SU-DHL-6 (cell line): ENCODE measurements around the gene TIGD1.

ENCODE experiments used
- H2AFZ ChIP-seq: fragments of 200-600 bp; sonication (generic); 2 replicates; pipeline ENCODE4 v1.6.1; 2014; ENCODE audit warnings: low read depth, mild to moderate bottlenecking, moderate library complexity, mixed read lengths, antibody characterized with exemption, low read length; ENCODE audit not compliant: severe bottlenecking
- H3F3A ChIP-seq: fragments of 200-600 bp; shearing (Covaris generic); 2 replicates; pipeline ENCODE4 v1.6.0; 2016; ENCODE audit warnings: antibody characterized with exemption, mild to moderate bottlenecking; ENCODE audit not compliant: insufficient read depth
- H3K27ac ChIP-seq: fragments of 200-600 bp; sonication (generic); 2 replicates; pipeline ENCODE4 v1.5.1; 2016; ENCODE audit warnings: low read depth, mild to moderate bottlenecking, low read length, moderate library complexity, mixed read lengths
- H3K27me3 ChIP-seq: fragments of 200-600 bp; sonication (generic), shearing (Covaris generic); 2 replicates; pipeline ENCODE4 v1.6.0; 2014; ENCODE audit warnings: mild to moderate bottlenecking, low read length
- H3K36me3 ChIP-seq: fragments of 200-600 bp; sonication (generic); 2 replicates; pipeline ENCODE4 v1.6.1; 2014; ENCODE audit warnings: mild to moderate bottlenecking, low read length, mixed read lengths
- H3K4me2 ChIP-seq: fragments of 300-600, 200-600 bp; shearing (Covaris generic), sonication (generic); 2 replicates; pipeline ENCODE4 v1.6.0; 2014; ENCODE audit warnings: low read length, low read depth, mild to moderate bottlenecking; ENCODE audit not compliant: poor library complexity, severe bottlenecking
- H3K4me3 ChIP-seq: fragments of 200-600 bp; sonication (generic); 2 replicates; pipeline ENCODE4 v1.5.1; 2014; ENCODE audit warnings: antibody characterized with exemption, low read length, mild to moderate bottlenecking, mixed read lengths; ENCODE audit not compliant: insufficient read depth, poor library complexity, severe bottlenecking
- H3K79me2 ChIP-seq: fragments of 200-600 bp; sonication (generic); 2 replicates; pipeline ENCODE4 v1.6.1; 2014; ENCODE audit warnings: mild to moderate bottlenecking, low read length, moderate library complexity; ENCODE audit not compliant: insufficient read depth
- H3K9ac ChIP-seq: fragments of 200-600 bp; sonication (generic); 2 replicates; pipeline ENCODE4 v1.7.0; 2014; ENCODE audit warnings: mild to moderate bottlenecking, low read length
- H3K9me2 ChIP-seq: fragments of 200-600 bp; sonication (generic); replicated peaks from 2 replicates; pipeline ENCODE4 v1.6.1; 2014; ENCODE audit warnings: low read length; ENCODE audit not compliant: insufficient read depth
- H3K9me3 ChIP-seq: fragments of 200-600 bp; sonication (generic); 2 replicates; pipeline ENCODE4 v1.6.1; 2014; ENCODE audit warnings: low read length, mixed read lengths; ENCODE audit not compliant: insufficient read depth
- H4K20me1 ChIP-seq: fragments of 200-600 bp; sonication (generic); 2 replicates; pipeline ENCODE4 v1.6.1; 2014; ENCODE audit warnings: low read depth, mild to moderate bottlenecking, antibody characterized with exemption, low read length, moderate library complexity, mixed read lengths
- EZH2phosphoT487 ChIP-seq: fragments of 200-600 bp; sonication (generic), shearing (Covaris generic); conservative IDR thresholded peaks from 2 replicates; pipeline ENCODE4 v1.6.1; 2018; ENCODE audit warnings: mild to moderate bottlenecking, antibody characterized with exemption, low read length, moderate library complexity, mixed read lengths
- TF ChIP-seq, protein P1 (sequence below): fragments of 200-600 bp; sonication (generic); IDR thresholded peaks from one replicate; pipeline ENCODE4 v1.5.1; 2017; ENCODE audit warnings: antibody characterized with exemption, mild to moderate bottlenecking, low read length, moderate library complexity; ENCODE audit not compliant: insufficient read depth, poor library complexity, severe bottlenecking

The TIGD1 gene

DNA sequence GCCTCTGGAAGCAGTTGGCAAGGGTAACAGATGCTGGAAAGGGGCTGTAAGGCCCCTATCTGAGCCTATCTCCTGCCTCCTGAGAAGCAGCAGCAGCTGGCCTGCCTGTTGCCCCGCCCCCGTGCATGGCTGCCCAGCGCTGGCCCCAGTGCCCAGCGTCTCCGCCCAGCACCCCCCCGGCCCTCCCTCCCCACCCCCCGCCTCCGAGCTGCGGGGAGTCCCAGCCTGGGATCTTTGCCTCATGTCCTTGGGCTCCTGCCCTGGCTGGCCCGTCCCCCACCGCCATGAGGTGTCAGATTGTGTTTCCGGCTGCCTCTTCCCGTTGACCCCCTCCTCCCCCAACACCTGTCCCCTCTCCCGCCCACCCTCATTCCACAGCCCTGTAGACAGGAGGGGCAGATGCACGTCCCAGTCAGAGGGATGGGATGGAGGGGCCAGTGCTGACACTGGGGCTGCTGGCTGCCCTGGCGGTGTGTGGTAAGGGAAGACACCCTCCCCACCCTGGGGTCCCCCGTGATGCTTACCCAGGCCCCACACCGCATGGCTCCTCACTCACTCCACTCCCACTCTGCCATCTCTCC lies 24.5 kb downstream of the TIGD1 start, which contains the start of gene CHRND:
CHRND (plus strand) TSS at position 370 of the 581 bp plus-strand sequence; CDS start at position 426, 56 bp downstream.
- Histone ChIP-seq H3K9ac (no peak within 1 kb of the TSS), H3F3A (no peaks in the 10 kb centered on the region), H3K4me3 (no peak within 1 kb of the TSS), H3K27me3 (no peaks in the 10 kb centered on the region), H4K20me1 (no peaks in the 10 kb centered on the region), H3K4me2 (no peak within 1 kb of the TSS), H3K36me3 (no peaks in the 10 kb centered on the region), H3K9me3 (no peaks in the 10 kb centered on the region), H3K79me2 (no peaks in the 10 kb centered on the region), H2AFZ (no peak within 1 kb of the TSS), H3K27ac (no peak within 1 kb of the TSS), H3K9me2 (no peaks in the 10 kb centered on the region)
- TF ChIP-seq, protein P1, sequence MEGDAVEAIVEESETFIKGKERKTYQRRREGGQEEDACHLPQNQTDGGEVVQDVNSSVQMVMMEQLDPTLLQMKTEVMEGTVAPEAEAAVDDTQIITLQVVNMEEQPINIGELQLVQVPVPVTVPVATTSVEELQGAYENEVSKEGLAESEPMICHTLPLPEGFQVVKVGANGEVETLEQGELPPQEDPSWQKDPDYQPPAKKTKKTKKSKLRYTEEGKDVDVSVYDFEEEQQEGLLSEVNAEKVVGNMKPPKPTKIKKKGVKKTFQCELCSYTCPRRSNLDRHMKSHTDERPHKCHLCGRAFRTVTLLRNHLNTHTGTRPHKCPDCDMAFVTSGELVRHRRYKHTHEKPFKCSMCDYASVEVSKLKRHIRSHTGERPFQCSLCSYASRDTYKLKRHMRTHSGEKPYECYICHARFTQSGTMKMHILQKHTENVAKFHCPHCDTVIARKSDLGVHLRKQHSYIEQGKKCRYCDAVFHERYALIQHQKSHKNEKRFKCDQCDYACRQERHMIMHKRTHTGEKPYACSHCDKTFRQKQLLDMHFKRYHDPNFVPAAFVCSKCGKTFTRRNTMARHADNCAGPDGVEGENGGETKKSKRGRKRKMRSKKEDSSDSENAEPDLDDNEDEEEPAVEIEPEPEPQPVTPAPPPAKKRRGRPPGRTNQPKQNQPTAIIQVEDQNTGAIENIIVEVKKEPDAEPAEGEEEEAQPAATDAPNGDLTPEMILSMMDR = no peak

- H3K4me3 ChIP-seq = no peak overlapping the region
- H3K79me2 ChIP-seq = no peaks in the 10 kb centered on the region
- H3K9me2 ChIP-seq = no peaks in the 10 kb centered on the region
- H3K4me2 ChIP-seq = no peak overlapping the region
- H3K9me3 ChIP-seq = no peaks in the 10 kb centered on the region
- no peaks in the 10 kb centered on the region for H3K36me3 ChIP-seq
- H3K9ac ChIP-seq = no peak overlapping the region
- H2AFZ ChIP-seq = no peak overlapping the region
- no peaks in the 10 kb centered on the region for H4K20me1 ChIP-seq
- H3K27me3 ChIP-seq = no peaks in the 10 kb centered on the region
- H3F3A ChIP-seq = no peaks in the 10 kb centered on the region
- no peak for TF ChIP-seq EZH2phosphoT487
- TF ChIP-seq, protein P1 = no peak
- H3K27ac ChIP-seq = no peak overlapping the region
Measured at GRCh38 chr2:232525199-232525598, 25.2 kb downstream of the TIGD1 start.

- H2AFZ ChIP-seq = no peak overlapping the region
- no peak overlapping the region for H3K9ac ChIP-seq
- no peaks in the 10 kb centered on the region for H3F3A ChIP-seq
- no peak overlapping the region for H3K4me3 ChIP-seq
- no peaks in the 10 kb centered on the region for H3K9me2 ChIP-seq
- H3K27ac ChIP-seq = no peak overlapping the region
- no peaks in the 10 kb centered on the region for H3K27me3 ChIP-seq
- no peaks in the 10 kb centered on the region for H3K9me3 ChIP-seq
- no peak overlapping the region for H3K4me2 ChIP-seq
- H4K20me1 ChIP-seq = no peaks in the 10 kb centered on the region
- no peaks in the 10 kb centered on the region for H3K36me3 ChIP-seq
- no peaks in the 10 kb centered on the region for H3K79me2 ChIP-seq
- TF ChIP-seq, protein P1 = no peak
- no peak for TF ChIP-seq EZH2phosphoT487
Measured at GRCh38 chr2:232524771-232525170, 25.6 kb downstream of the TIGD1 start.
